ENCODE results near the gene GRK3. TPM values are rescaled to one million over a fixed set of nuclear protein-coding genes. Genes with fewer than 3 reads are reported as not detected.
"Not testable (repeated sequence)": the region's sequence is repeated elsewhere in the genome, so short reads cannot be mapped to it uniquely, and the experiment has no call there.

GRK3 gene
- polyA plus RNA-seq, 2 donors = 0.41 to 0.51 TPM

DNA sequence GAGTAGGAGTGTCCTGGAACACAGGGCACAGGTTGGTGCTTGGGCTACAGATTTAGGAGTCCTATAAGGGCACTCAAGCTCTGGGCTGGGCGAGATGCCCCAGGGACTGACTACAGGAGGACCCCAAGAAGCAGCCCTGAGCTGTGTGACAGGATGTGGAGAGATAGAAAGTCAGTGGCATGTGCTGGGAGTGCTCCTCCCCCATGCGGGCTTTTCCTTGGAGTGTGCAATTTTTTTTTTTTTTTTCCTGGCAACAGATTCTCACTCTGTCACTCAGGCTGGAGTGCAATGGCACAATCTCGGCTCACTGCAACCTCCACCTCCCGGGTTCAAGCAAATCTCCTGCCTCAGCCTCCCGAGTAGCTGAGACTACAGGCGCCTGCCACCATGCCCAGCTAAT, 144.0 kb downstream of the GRK3 start:
- not testable (repeated sequence) for H3K4me1 ChIP-seq (ENCODE audit: control insufficient read depth in 2 of 2, insufficient read depth in 2 of 2, low read length in 1 of 2); H3K36me3 ChIP-seq (ENCODE audit: control insufficient read depth in 2 of 2, insufficient read depth in 2 of 2, low read length in 1 of 2); H3K4me3 ChIP-seq (ENCODE audit: low read depth in 1 of 2, low read length in 2 of 2); H3K27ac ChIP-seq (ENCODE audit: low read depth in 2 of 2, low read length in 1 of 2); H3K27me3 ChIP-seq (ENCODE audit: control insufficient read depth in 1 of 2, insufficient read depth in 2 of 2, low read length in 2 of 2); H3K9me3 ChIP-seq (ENCODE audit: control insufficient read depth in 2 of 2, insufficient read depth in 1 of 2, low read depth in 1 of 2, low read length in 1 of 2)
- WGBS, 2 donors = 87 to 93% methylated on average over 5 to 6 of the region's 6 CpGs

- Histone ChIP-seq H3K4me1 (ENCODE audit: control insufficient read depth in 2 of 2, insufficient read depth in 2 of 2, low read length in 1 of 2) (no peaks in the 10 kb centered on the region), H3K36me3 (ENCODE audit: control insufficient read depth in 2 of 2, insufficient read depth in 2 of 2, low read length in 1 of 2) (no peaks in the 10 kb centered on the region), H3K27me3 (ENCODE audit: control insufficient read depth in 1 of 2, insufficient read depth in 2 of 2, low read length in 2 of 2) (no peaks in the 10 kb centered on the region), H3K27ac (ENCODE audit: low read depth in 2 of 2, low read length in 1 of 2) (no peak overlapping the region), H3K9me3 (ENCODE audit: control insufficient read depth in 2 of 2, insufficient read depth in 1 of 2, low read depth in 1 of 2, low read length in 1 of 2) (no peaks in the 10 kb centered on the region), H3K4me3 (ENCODE audit: low read depth in 1 of 2, low read length in 2 of 2) (no peak overlapping the region)
- 73 to 74% methylated on average over 6 of the region's 6 CpGs for WGBS, 2 donors
These were observed 145.3 kb downstream of the GRK3 start for GRCh38 chr22:25709758-25710157.

- H3K4me3 ChIP-seq (ENCODE audit: low read depth in 1 of 2, low read length in 2 of 2) = no peak overlapping the region
- no peaks in the 10 kb centered on the region for H3K36me3 ChIP-seq (ENCODE audit: control insufficient read depth in 2 of 2, insufficient read depth in 2 of 2, low read length in 1 of 2)
- WGBS, 2 donors = 90 to 92% methylated on average over 7 of the region's 7 CpGs
- no peak overlapping the region for H3K27ac ChIP-seq (ENCODE audit: low read depth in 2 of 2, low read length in 1 of 2)
- H3K27me3 ChIP-seq (ENCODE audit: control insufficient read depth in 1 of 2, insufficient read depth in 2 of 2, low read length in 2 of 2) = no peaks in the 10 kb centered on the region
- no peaks in the 10 kb centered on the region for H3K9me3 ChIP-seq (ENCODE audit: control insufficient read depth in 2 of 2, insufficient read depth in 1 of 2, low read depth in 1 of 2, low read length in 1 of 2)
- no peaks in the 10 kb centered on the region for H3K4me1 ChIP-seq (ENCODE audit: control insufficient read depth in 2 of 2, insufficient read depth in 2 of 2, low read length in 1 of 2)
These were observed 146.0 kb downstream of the GRK3 start for GRCh38 chr22:25710501-25710900.

- WGBS, 2 donors = 74 to 83% methylated on average over 6 of the region's 6 CpGs
- Histone ChIP-seq H3K27ac (ENCODE audit: low read depth in 2 of 2, low read length in 1 of 2) (no peak overlapping the region), H3K9me3 (ENCODE audit: control insufficient read depth in 2 of 2, insufficient read depth in 1 of 2, low read depth in 1 of 2, low read length in 1 of 2) (no peaks in the 10 kb centered on the region), H3K27me3 (ENCODE audit: control insufficient read depth in 1 of 2, insufficient read depth in 2 of 2, low read length in 2 of 2) (no peaks in the 10 kb centered on the region), H3K36me3 (ENCODE audit: control insufficient read depth in 2 of 2, insufficient read depth in 2 of 2, low read length in 1 of 2) (no peaks in the 10 kb centered on the region), H3K4me3 (ENCODE audit: low read depth in 1 of 2, low read length in 2 of 2) (no peak overlapping the region), H3K4me1 (ENCODE audit: control insufficient read depth in 2 of 2, insufficient read depth in 2 of 2, low read length in 1 of 2) (no peaks in the 10 kb centered on the region)
These were observed 147.0 kb downstream of the GRK3 start for GRCh38 chr22:25711491-25711890.

- H3K36me3 ChIP-seq (ENCODE audit: control insufficient read depth in 2 of 2, insufficient read depth in 2 of 2, low read length in 1 of 2) = no peaks in the 10 kb centered on the region
- H3K4me1 ChIP-seq (ENCODE audit: control insufficient read depth in 2 of 2, insufficient read depth in 2 of 2, low read length in 1 of 2) = no peaks in the 10 kb centered on the region
- WGBS, 2 donors = 92% methylated on average over 7 of the region's 7 CpGs
- no peaks in the 10 kb centered on the region for H3K27me3 ChIP-seq (ENCODE audit: control insufficient read depth in 1 of 2, insufficient read depth in 2 of 2, low read length in 2 of 2)
- H3K27ac ChIP-seq (ENCODE audit: low read depth in 2 of 2, low read length in 1 of 2) = no peak overlapping the region
- no peak overlapping the region for H3K4me3 ChIP-seq (ENCODE audit: low read depth in 1 of 2, low read length in 2 of 2)
- H3K9me3 ChIP-seq (ENCODE audit: control insufficient read depth in 2 of 2, insufficient read depth in 1 of 2, low read depth in 1 of 2, low read length in 1 of 2) = no peaks in the 10 kb centered on the region
These were observed 148.4 kb downstream of the GRK3 start for GRCh38 chr22:25712661-25713400.

DNA sequence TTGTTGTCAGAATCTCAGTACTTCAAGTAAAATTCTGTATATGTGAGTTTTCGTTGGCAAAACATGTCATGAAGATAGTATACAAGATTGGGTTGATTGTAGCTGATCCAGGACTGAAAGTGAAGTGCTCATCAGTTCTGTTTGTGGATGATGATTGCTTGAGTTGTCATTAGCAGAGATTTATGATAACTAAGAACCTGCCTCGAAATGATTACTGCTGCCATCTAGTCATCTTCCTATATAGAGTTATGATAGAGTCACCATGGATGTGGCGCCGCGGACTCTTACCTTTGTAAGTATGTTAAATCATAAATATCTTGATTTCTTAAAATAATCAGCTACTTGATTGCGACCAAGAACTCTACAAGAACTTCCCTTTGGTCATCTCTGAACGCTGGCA, 149.6 kb downstream of the GRK3 start:
- no peaks in the 10 kb centered on the region for H3K4me1 ChIP-seq (ENCODE audit: control insufficient read depth in 2 of 2, insufficient read depth in 2 of 2, low read length in 1 of 2)
- H3K27me3 ChIP-seq (ENCODE audit: control insufficient read depth in 1 of 2, insufficient read depth in 2 of 2, low read length in 2 of 2) = no peaks in the 10 kb centered on the region
- H3K27ac ChIP-seq (ENCODE audit: low read depth in 2 of 2, low read length in 1 of 2) = no peak overlapping the region
- no peak overlapping the region for H3K4me3 ChIP-seq (ENCODE audit: low read depth in 1 of 2, low read length in 2 of 2)
- 91 to 94% methylated on average over 7 of the region's 7 CpGs for WGBS, 2 donors
- no peaks in the 10 kb centered on the region for H3K9me3 ChIP-seq (ENCODE audit: control insufficient read depth in 2 of 2, insufficient read depth in 1 of 2, low read depth in 1 of 2, low read length in 1 of 2)
- no peaks in the 10 kb centered on the region for H3K36me3 ChIP-seq (ENCODE audit: control insufficient read depth in 2 of 2, insufficient read depth in 2 of 2, low read length in 1 of 2)

GRCh38 chr22:25714739-25715138, 150.3 kb downstream of the GRK3 start:
- no peak overlapping the region for H3K4me3 ChIP-seq (ENCODE audit: low read depth in 1 of 2, low read length in 2 of 2)
- H3K4me1 ChIP-seq (ENCODE audit: control insufficient read depth in 2 of 2, insufficient read depth in 2 of 2, low read length in 1 of 2) = no peaks in the 10 kb centered on the region
- no peak overlapping the region for H3K27ac ChIP-seq (ENCODE audit: low read depth in 2 of 2, low read length in 1 of 2)
- no peaks in the 10 kb centered on the region for H3K9me3 ChIP-seq (ENCODE audit: control insufficient read depth in 2 of 2, insufficient read depth in 1 of 2, low read depth in 1 of 2, low read length in 1 of 2)
- WGBS, 2 donors = 66 to 77% methylated on average over 6 of the region's 6 CpGs
- H3K27me3 ChIP-seq (ENCODE audit: control insufficient read depth in 1 of 2, insufficient read depth in 2 of 2, low read length in 2 of 2) = no peaks in the 10 kb centered on the region
- no peaks in the 10 kb centered on the region for H3K36me3 ChIP-seq (ENCODE audit: control insufficient read depth in 2 of 2, insufficient read depth in 2 of 2, low read length in 1 of 2)

DNA sequence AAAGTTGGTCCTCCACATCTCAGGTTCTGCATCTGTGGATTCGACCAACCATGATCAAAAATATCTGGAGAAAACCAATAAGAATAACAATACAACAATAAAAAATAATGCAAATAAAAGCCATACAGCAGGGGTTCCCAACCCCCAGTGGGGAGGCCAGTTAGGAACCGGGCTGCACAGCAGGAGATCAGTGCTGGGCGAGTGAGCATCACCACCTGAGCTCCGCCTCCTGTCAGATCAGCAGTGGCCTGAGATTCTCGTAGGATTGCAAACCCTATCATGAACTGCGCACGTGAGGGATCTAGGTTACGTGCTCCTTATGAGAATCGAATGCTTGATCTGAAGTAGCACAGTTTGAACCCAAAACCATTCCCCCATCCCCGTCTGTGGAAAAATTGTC, 152.2 kb downstream of the GRK3 start:
- H3K36me3 ChIP-seq (ENCODE audit: control insufficient read depth in 2 of 2, insufficient read depth in 2 of 2, low read length in 1 of 2) = no peaks in the 10 kb centered on the region
- H3K27me3 ChIP-seq (ENCODE audit: control insufficient read depth in 1 of 2, insufficient read depth in 2 of 2, low read length in 2 of 2) = no peaks in the 10 kb centered on the region
- H3K4me3 ChIP-seq (ENCODE audit: low read depth in 1 of 2, low read length in 2 of 2) = no peak overlapping the region
- H3K4me1 ChIP-seq (ENCODE audit: control insufficient read depth in 2 of 2, insufficient read depth in 2 of 2, low read length in 1 of 2) = no peaks in the 10 kb centered on the region
- 82 to 91% methylated on average over 10 of the region's 10 CpGs for WGBS, 2 donors
- no peaks in the 10 kb centered on the region for H3K9me3 ChIP-seq (ENCODE audit: control insufficient read depth in 2 of 2, insufficient read depth in 1 of 2, low read depth in 1 of 2, low read length in 1 of 2)
- no peak overlapping the region for H3K27ac ChIP-seq (ENCODE audit: low read depth in 2 of 2, low read length in 1 of 2)

DNA sequence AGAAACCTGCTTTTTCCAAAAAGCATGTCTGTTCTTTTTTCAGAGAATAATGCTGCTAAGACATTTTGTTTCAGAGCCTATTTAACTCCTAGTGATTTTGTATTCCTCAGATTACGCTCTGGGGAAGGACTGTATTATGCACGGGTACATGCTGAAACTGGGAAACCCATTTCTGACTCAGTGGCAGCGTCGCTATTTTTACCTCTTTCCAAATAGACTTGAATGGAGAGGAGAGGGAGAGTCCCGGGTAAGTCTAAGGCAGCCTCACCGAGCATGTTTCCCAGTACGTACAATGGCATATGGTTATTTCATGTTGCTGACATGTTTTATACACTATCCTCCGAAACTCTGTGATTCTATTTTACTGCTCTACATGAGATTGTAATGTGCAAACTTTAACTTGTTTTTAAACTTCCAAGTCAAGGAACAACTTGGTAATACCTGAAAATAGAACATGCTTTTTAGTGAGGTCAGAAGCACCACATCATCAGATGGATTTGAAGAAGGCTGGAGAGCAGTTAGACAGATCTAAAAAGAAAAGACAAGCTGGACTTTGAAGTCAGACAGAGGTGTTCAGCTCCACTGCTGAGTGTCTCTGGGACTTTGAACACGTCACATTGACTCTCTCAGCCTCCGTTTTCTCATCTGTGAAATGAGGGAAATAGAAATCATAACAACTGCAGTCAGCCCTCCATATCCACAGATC, 153.8 kb downstream of the GRK3 start:
- H3K27me3 ChIP-seq (ENCODE audit: control insufficient read depth in 1 of 2, insufficient read depth in 2 of 2, low read length in 2 of 2) = no peaks in the 10 kb centered on the region
- no peaks in the 10 kb centered on the region for H3K9me3 ChIP-seq (ENCODE audit: control insufficient read depth in 2 of 2, insufficient read depth in 1 of 2, low read depth in 1 of 2, low read length in 1 of 2)
- H3K4me1 ChIP-seq (ENCODE audit: control insufficient read depth in 2 of 2, insufficient read depth in 2 of 2, low read length in 1 of 2) = no peaks in the 10 kb centered on the region
- no peak overlapping the region for H3K4me3 ChIP-seq (ENCODE audit: low read depth in 1 of 2, low read length in 2 of 2)
- no peaks in the 10 kb centered on the region for H3K36me3 ChIP-seq (ENCODE audit: control insufficient read depth in 2 of 2, insufficient read depth in 2 of 2, low read length in 1 of 2)
- 85 to 87% methylated on average over 10 of the region's 10 CpGs for WGBS, 2 donors
- no peak overlapping the region for H3K27ac ChIP-seq (ENCODE audit: low read depth in 2 of 2, low read length in 1 of 2)

GRCh38 chr22:25722223-25722622, 157.7 kb downstream of the GRK3 start:
- Histone ChIP-seq H3K4me3 (ENCODE audit: low read depth in 1 of 2, low read length in 2 of 2) (no peak overlapping the region), H3K4me1 (ENCODE audit: control insufficient read depth in 2 of 2, insufficient read depth in 2 of 2, low read length in 1 of 2) (no peaks in the 10 kb centered on the region), H3K27me3 (ENCODE audit: control insufficient read depth in 1 of 2, insufficient read depth in 2 of 2, low read length in 2 of 2) (no peaks in the 10 kb centered on the region), H3K9me3 (ENCODE audit: control insufficient read depth in 2 of 2, insufficient read depth in 1 of 2, low read depth in 1 of 2, low read length in 1 of 2) (no peaks in the 10 kb centered on the region), H3K27ac (ENCODE audit: low read depth in 2 of 2, low read length in 1 of 2) (no peak overlapping the region), H3K36me3 (ENCODE audit: control insufficient read depth in 2 of 2, insufficient read depth in 2 of 2, low read length in 1 of 2) (no peaks in the 10 kb centered on the region)
- 92 to 94% methylated on average over 16 of the region's 16 CpGs for WGBS, 2 donors

Measured in esophagus (tissue), 2 donors.